Measurements from ENCODE around the gene RBM39.
"Not testable (repeated sequence)": the region's sequence is repeated elsewhere in the genome, so short reads cannot be mapped to it uniquely, and the experiment has no call there.

The RBM39 gene

GRCh38 chr20:35729283-35729807, 12.7 kb downstream of the RBM39 start:
- H3K27ac ChIP-seq = no peak overlapping the region
- no peak for DNase-seq (ENCODE audit: low spot score)
- CTCF ChIA-PET = no interaction called here
- TF ChIP-seq, protein P1, sequence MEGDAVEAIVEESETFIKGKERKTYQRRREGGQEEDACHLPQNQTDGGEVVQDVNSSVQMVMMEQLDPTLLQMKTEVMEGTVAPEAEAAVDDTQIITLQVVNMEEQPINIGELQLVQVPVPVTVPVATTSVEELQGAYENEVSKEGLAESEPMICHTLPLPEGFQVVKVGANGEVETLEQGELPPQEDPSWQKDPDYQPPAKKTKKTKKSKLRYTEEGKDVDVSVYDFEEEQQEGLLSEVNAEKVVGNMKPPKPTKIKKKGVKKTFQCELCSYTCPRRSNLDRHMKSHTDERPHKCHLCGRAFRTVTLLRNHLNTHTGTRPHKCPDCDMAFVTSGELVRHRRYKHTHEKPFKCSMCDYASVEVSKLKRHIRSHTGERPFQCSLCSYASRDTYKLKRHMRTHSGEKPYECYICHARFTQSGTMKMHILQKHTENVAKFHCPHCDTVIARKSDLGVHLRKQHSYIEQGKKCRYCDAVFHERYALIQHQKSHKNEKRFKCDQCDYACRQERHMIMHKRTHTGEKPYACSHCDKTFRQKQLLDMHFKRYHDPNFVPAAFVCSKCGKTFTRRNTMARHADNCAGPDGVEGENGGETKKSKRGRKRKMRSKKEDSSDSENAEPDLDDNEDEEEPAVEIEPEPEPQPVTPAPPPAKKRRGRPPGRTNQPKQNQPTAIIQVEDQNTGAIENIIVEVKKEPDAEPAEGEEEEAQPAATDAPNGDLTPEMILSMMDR (conservative IDR thresholded peaks at IDR 0.05; ENCODE audit: low read depth) = no peak
- POLR2A ChIA-PET (ENCODE audit: low non-redundant PET) = no interaction called here

DNA sequence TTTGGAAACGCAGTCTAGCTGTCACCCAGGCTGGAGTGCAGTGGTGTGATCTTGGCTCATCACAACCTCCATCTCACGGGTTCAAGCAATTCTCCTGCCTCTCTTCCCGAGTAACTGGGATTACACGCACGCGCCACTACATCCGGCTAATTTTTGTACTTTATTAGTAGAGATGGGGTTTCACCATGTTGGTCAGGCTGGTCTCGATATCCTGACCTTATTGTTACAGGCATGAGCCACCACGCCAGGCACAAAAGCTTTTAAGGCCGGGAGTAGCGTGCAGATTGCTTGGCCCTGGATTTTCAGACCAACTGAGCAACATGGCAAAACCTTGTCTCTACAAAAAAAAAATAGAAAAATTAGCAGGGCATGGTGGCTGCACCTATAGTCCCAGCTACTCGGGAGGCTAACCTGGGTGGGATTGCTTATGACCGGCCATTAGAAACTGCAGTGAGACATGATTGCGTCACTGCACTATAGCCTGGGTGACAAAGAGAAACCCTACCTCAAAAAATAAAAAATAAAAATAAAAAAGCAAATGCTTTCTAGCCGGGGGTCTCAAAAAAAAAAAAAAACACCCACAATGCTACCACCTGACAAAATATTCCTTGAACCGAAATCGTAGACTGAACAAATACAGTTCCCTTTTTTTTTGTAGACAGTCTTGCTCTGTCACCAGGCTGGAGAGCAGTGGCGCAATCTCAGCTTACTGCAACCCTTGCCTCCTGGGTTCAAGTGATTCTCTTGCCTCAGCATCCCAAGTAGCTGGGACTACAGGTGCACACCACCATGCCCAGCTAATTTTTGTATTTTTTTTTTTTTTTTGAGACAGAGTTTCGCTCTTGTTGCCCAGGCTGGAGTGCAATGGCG, 15.0 kb downstream of the RBM39 start:
- CTCF ChIA-PET = interaction anchor here (0.9 to 1.1 kb wide), 2 partner anchors 12 to 157 kb away, joined by 4 read pairs; no protein-coding TSS in a partner anchor
- POLR2A ChIA-PET (ENCODE audit: low non-redundant PET) = no interaction called here
- TF ChIP-seq, protein P1 (conservative IDR thresholded peaks at IDR 0.05; ENCODE audit: low read depth) = no peak
- DNase-seq (ENCODE audit: low spot score) = no peak
- 0 out of 2 replicates have a peak overlapping the region, but pooled peaks have one; percentile 7 for H3K27ac ChIP-seq

- ChIA-PET POLR2A (ENCODE audit: low non-redundant PET) (interaction anchor here (0.6 to 0.7 kb wide), 2 partner anchors 18 to 93 kb away, joined by 3 to 10 read pairs; partner anchors contain the start of gene RBM39), CTCF (interaction anchor here (0.6 kb wide), 1 partner anchor 114 kb away, joined by 3 read pairs; no protein-coding TSS in a partner anchor)
- TF ChIP-seq, protein P1 (conservative IDR thresholded peaks at IDR 0.05; ENCODE audit: low read depth) = no peak
Observed at GRCh38 chr20:35724321-35725230, 17.5 kb downstream of the RBM39 start.

DNA sequence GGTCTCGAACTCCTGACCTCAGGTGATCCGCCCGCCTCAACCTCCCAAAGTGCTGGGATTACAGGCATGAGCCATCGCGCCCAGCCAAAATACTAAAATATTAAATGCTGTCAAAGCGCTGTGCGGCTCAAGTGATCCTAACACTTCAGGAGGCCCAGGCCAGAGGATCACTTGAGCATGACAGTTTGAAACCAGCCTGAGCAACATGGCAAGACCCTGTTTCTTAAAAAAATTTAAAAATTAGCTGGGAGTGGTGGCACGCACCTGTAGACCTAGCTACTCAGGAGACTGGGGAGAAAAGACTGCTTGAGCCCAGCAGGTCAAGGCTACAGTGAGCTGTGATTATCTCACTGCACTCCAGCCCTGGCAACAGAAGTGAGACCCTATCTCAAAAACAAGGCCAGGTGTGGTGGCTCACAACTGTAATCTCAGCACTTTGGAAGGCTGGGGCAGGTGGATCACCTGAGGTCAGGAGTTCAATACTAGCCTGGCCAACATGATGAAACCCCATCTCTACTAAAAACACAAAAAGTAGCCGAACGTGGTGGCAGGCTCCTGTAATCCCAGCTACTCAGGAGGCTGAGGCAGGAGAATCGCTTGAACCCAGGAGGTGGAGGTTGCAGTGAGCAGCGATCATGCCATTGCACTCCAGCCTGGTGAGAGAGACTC, 18.3 kb downstream of the RBM39 start:
- POLR2A ChIA-PET (ENCODE audit: low non-redundant PET) = interaction anchor here (0.6 kb wide), 2 partner anchors 11 to 94 kb away, joined by 3 read pairs; no protein-coding TSS in a partner anchor
- CTCF ChIA-PET; DNase-seq (ENCODE audit: low spot score): not testable (repeated sequence)
- peak overlapping the region; percentile 4; the same call in 1 of the 2 replicates for H3K27ac ChIP-seq

More at GRCh38 chr20:35724321-35725230, 17.5 kb downstream of the RBM39 start:
- no peak for DNase-seq (ENCODE audit: low spot score)
- H3K27ac ChIP-seq = no peak overlapping the region

- CTCF ChIA-PET; DNase-seq (ENCODE audit: low spot score): not testable (repeated sequence)
- POLR2A ChIA-PET (ENCODE audit: low non-redundant PET) = interaction anchor here (0.6 kb wide), 1 partner anchor 11 kb away, joined by 3 read pairs; no protein-coding TSS in a partner anchor
- H3K27ac ChIP-seq = peak overlapping the region; percentile 4; the same call in 1 of the 2 replicates
Observed at GRCh38 chr20:35723275-35723639, 18.8 kb downstream of the RBM39 start.

- POLR2A ChIA-PET (ENCODE audit: low non-redundant PET) = no interaction called here
- no peak for DNase-seq (ENCODE audit: low spot score)
- TF ChIP-seq, protein P1 (conservative IDR thresholded peaks at IDR 0.05; ENCODE audit: low read depth) = no peak
- CTCF ChIA-PET = no interaction called here
- H3K27ac ChIP-seq = no peak overlapping the region
Observed at GRCh38 chr20:35721621-35722020, 20.4 kb downstream of the RBM39 start.

Measured in RWPE1 (cell line).